Hepatocyte (in vitro differentiated cells): ENCODE data around the gene PNN. TPM values are rescaled to one million over a fixed set of nuclear protein-coding genes. Genes with fewer than 3 reads are reported as not detected.
A peak's percentile ranks its signal among the peaks of the same experiment; 100 is the strongest.

ENCODE experiments used
- DNase-seq: peaks from one replicate; pipeline ENCODE4 v3.0.0-alpha.2; 2016; ENCODE audit warnings: low spot score
- H2AFZ ChIP-seq: fragments of 200-600 bp; sonication (generic); 2 replicates; pipeline ENCODE4 v1.6.0; 2016; ENCODE audit warnings: antibody characterized with exemption, mild to moderate bottlenecking
- H3K27ac ChIP-seq: fragments of 200-600 bp; sonication (generic); 2 replicates; pipeline ENCODE4 v1.5.1; 2016; ENCODE audit warnings: mild to moderate bottlenecking
- H3K27me3 ChIP-seq: fragments of 200-600 bp; sonication (generic); 2 replicates; pipeline ENCODE4 v1.6.1; 2016
- H3K36me3 ChIP-seq: fragments of 200-600 bp; sonication (generic); replicated peaks from 2 replicates; pipeline ENCODE4 v1.5.1; 2016; ENCODE audit warnings: low read depth; ENCODE audit not compliant: insufficient read depth
- H3K4me1 ChIP-seq: fragments of 200-600 bp; sonication (generic); 2 replicates; pipeline ENCODE4 v1.5.1; 2016; ENCODE audit warnings: mild to moderate bottlenecking, moderate library complexity; ENCODE audit not compliant: insufficient read depth
- H3K4me2 ChIP-seq: fragments of 200-600 bp; sonication (generic); 2 replicates; pipeline ENCODE4 v1.6.0; 2016
- H3K4me3 ChIP-seq: fragments of 200-600 bp; sonication (generic); 2 replicates; pipeline ENCODE4 v1.5.1; 2016; ENCODE audit warnings: mild to moderate bottlenecking
- H3K79me2 ChIP-seq: fragments of 200-600 bp; sonication (generic); 2 replicates; pipeline ENCODE4 v1.6.0; 2017; ENCODE audit warnings: mild to moderate bottlenecking
- H3K9me2 ChIP-seq: fragments of 200-600 bp; sonication (generic); replicated peaks from 2 replicates; pipeline ENCODE4 v1.6.0; 2017; ENCODE audit warnings: mild to moderate bottlenecking; ENCODE audit not compliant: insufficient read depth
- H3K9me3 ChIP-seq: fragments of 200-600 bp; sonication (generic); 2 replicates; pipeline ENCODE4 v1.5.1; 2016; ENCODE audit warnings: low read depth, mild to moderate bottlenecking
- H4K20me1 ChIP-seq: fragments of 200-600 bp; sonication (generic); 2 replicates; pipeline ENCODE4 v1.6.0; 2016; ENCODE audit warnings: mild to moderate bottlenecking; ENCODE audit not compliant: insufficient read depth, poor library complexity, severe bottlenecking
- EZH2 ChIP-seq: fragments of 200-600 bp; sonication (generic); IDR thresholded peaks from 2 replicates; pipeline ENCODE4 v1.6.1; 2016; ENCODE audit warnings: antibody characterized with exemption, mild to moderate bottlenecking, borderline replicate concordance
- EZH2phosphoT487 ChIP-seq: fragments of 200-600 bp; sonication (generic); IDR thresholded peaks from one replicate; pipeline ENCODE4 v1.6.1; 2018; ENCODE audit warnings: antibody characterized with exemption, mild to moderate bottlenecking, low read depth, moderate library complexity; ENCODE audit not compliant: unreplicated experiment, severe bottlenecking
- WGBS: methylation state at CpG from one replicate; pipeline ENCODE4 v1.1.6; 2016; ENCODE audit warnings: low lambda C conversion rate; ENCODE audit errors: missing lambda C conversion rate; 5-methylcytosine and 5-hydroxymethylcytosine counted together
- polyA plus RNA-seq: library from polyadenylated mRNA; unstranded; fragments of >200 nt; fragmentation: Nextera tagmentation; extraction: Ambion mirVana; gene quantifications from 2 replicates; pipeline ENCODE4 v1.2.1, GENCODE V29; 2016
- total RNA-seq: library from RNA; depleted of rRNA; stranded (reverse); fragments of >200 nt; gene quantifications from 2 replicates; pipeline ENCODE4 v1.2.3, GENCODE V29; 2014
- TF ChIP-seq, protein P1 (sequence below): fragments of 200-600 bp; sonication (generic); IDR thresholded peaks from 2 replicates; pipeline ENCODE4 v1.5.1; 2016; ENCODE audit warnings: antibody characterized with exemption, mild to moderate bottlenecking; ENCODE audit not compliant: poor library complexity

PNN gene
- total and polyA plus RNA-seq, 2 experiments from 2014 or later = 30.9 to 49.3 TPM

DNA sequence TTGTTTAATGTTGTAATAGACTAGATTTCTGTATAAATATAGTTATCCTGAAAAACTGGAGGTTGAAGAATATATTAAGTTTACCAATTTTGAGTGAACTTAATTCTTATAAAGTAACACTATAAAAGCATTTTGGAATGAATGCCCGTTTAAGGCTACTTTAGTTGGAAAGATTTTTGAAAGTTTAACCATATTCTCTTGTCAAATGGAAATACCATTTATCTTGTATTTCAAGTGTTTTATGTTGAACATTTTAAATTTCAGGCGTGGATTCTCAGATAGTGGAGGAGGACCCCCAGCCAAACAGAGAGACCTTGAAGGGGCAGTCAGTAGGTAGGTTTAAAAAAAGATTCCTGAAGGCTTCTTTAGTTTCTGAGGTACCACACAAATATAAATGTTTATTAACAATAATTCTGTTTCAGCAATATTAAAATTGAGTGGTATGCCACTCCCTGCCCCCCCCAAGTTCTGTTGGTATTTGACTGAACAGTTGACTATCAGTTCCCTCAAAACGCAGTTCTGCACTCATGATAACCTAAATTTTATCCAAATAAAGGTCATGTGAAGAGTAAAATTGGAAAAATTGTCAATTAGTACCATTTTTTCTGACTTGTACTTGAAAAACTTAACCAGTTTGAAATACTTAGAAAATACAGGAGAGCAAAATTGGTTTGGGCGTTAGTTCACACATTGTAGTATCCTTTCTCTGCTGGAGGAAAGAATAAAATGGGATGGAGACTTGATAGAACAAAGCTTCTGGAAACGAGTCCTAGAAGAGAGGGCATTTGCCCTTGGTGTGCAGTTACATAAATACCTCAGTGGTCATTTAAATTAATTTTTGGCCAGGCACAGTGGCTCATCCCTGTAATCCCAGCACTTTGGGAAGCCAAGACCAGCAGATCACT, 1.5 kb downstream of the PNN start:
- no peak for TF ChIP-seq EZH2phosphoT487
- TF ChIP-seq, protein P1, sequence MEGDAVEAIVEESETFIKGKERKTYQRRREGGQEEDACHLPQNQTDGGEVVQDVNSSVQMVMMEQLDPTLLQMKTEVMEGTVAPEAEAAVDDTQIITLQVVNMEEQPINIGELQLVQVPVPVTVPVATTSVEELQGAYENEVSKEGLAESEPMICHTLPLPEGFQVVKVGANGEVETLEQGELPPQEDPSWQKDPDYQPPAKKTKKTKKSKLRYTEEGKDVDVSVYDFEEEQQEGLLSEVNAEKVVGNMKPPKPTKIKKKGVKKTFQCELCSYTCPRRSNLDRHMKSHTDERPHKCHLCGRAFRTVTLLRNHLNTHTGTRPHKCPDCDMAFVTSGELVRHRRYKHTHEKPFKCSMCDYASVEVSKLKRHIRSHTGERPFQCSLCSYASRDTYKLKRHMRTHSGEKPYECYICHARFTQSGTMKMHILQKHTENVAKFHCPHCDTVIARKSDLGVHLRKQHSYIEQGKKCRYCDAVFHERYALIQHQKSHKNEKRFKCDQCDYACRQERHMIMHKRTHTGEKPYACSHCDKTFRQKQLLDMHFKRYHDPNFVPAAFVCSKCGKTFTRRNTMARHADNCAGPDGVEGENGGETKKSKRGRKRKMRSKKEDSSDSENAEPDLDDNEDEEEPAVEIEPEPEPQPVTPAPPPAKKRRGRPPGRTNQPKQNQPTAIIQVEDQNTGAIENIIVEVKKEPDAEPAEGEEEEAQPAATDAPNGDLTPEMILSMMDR = no peak
- no peak for TF ChIP-seq EZH2
- Histone ChIP-seq H3K4me3 (peak overlapping the region; percentile 89), H3K27ac (peak overlapping the region; percentile 94), H3K4me2 (peak overlapping the region; percentile 86), H3K36me3 (peaks cover 18% of the 10 kb centered on the region), H3K79me2 (peaks cover 56% of the 10 kb centered on the region), H3K9me2 (no peaks in the 10 kb centered on the region), H3K27me3 (no peaks in the 10 kb centered on the region), H3K4me1 (peaks cover 10% of the 10 kb centered on the region), H3K9me3 (no peaks in the 10 kb centered on the region), H4K20me1 (peaks cover 26% of the 10 kb centered on the region), H2AFZ (no peak overlapping the region)
- no peak for DNase-seq
- 78% methylated on average over 5 of the region's 5 CpGs for WGBS

DNA sequence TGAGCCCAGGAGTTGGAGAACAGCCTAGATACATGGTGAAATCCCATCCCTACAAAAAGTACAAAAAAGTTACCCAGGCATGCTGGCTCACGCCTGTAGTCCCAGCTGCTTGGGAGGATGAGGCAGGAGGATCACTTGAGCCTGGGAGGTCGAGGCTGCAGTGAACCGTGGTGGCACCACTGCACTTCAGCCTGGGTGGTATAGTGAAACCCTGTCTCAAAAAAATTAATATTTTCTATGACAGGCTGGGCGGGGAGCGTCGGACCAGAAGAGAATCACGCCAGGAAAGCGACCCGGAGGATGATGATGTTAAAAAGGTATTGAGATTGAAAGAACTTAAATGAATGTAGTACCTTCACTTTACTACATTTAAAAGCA, 2.1 kb downstream of the PNN start:
- H4K20me1 ChIP-seq = peaks cover 26% of the 10 kb centered on the region
- no peaks in the 10 kb centered on the region for H3K9me2 ChIP-seq
- H3K4me3 ChIP-seq = no peak overlapping the region
- H3K4me2 ChIP-seq = peak overlapping the region; percentile 86
- TF ChIP-seq EZH2phosphoT487 (no peak), EZH2 (no peak)
- TF ChIP-seq, protein P1 = no peak
- peaks cover 56% of the 10 kb centered on the region for H3K79me2 ChIP-seq
- no peaks in the 10 kb centered on the region for H3K27me3 ChIP-seq
- no peak overlapping the region for H2AFZ ChIP-seq
- peaks cover 10% of the 10 kb centered on the region for H3K4me1 ChIP-seq
- DNase-seq = no peak
- no peaks in the 10 kb centered on the region for H3K9me3 ChIP-seq
- 94% methylated on average over 9 of the region's 9 CpGs for WGBS
- no peak overlapping the region for H3K27ac ChIP-seq
- peaks cover 18% of the 10 kb centered on the region for H3K36me3 ChIP-seq

DNA sequence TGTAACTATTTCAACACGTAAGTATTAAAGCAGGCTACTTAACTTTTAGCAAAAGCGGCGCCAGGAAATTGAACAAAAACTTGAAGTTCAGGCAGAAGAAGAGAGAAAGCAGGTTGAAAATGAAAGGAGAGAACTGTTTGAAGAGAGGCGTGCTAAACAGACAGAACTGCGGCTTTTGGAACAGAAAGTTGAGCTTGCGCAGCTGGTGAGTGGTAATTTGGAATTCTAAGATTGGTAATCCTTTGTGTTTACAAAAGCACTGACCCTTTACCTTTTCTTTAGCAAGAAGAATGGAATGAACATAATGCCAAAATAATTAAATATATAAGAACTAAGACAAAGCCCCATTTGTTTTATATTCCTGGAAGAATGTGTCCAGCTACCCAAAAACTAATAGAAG, 4.0 kb downstream of the PNN start:
- H3K4me2 ChIP-seq = no peak overlapping the region
- H3K4me1 ChIP-seq = peaks cover 10% of the 10 kb centered on the region
- peaks cover 56% of the 10 kb centered on the region for H3K79me2 ChIP-seq
- no peak overlapping the region for H2AFZ ChIP-seq
- TF ChIP-seq EZH2 (no peak), EZH2phosphoT487 (no peak)
- TF ChIP-seq, protein P1 = no peak
- no peak overlapping the region for H3K4me3 ChIP-seq
- no peaks in the 10 kb centered on the region for H3K27me3 ChIP-seq
- peaks cover 18% of the 10 kb centered on the region for H3K36me3 ChIP-seq
- H4K20me1 ChIP-seq = peaks cover 26% of the 10 kb centered on the region
- H3K9me3 ChIP-seq = no peaks in the 10 kb centered on the region
- H3K9me2 ChIP-seq = no peaks in the 10 kb centered on the region
- DNase-seq = no peak
- H3K27ac ChIP-seq = no peak overlapping the region
- 98% methylated on average over 6 of the region's 6 CpGs for WGBS
